ENCODE data around the gene EPM2A. TPM values are rescaled to one million over a fixed set of nuclear protein-coding genes. Genes with fewer than 3 reads are reported as not detected.

Gene EPM2A
- total RNA-seq, 4 donors from 2014 or later, result 8.1 to 18.9 (median 9.2) TPM

DNA sequence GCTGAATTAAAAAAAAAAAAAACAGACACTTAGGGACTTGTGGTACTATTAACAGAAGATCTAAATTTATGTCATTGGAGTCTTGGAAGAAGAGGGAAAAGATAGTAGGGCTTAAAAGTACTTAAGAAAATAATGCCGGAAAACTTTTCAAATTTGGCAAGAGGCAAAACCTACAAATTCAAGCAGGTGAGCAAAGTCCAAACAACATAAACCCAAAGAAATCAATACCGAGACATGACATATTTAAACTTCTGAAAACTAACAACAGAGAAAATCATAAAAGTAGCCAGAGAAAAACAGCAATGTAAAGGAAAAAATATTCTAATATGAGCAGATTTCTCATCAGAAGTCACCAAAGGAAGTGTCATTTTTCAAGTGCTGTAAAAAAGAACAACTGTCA lies 44.4 kb downstream of the EPM2A start:
- no peak for DNase-seq
- no peaks in the 10 kb centered on the region for H3K9me3 ChIP-seq
- no peaks in the 10 kb centered on the region for H3K27me3 ChIP-seq
- TF ChIP-seq, protein P1, sequence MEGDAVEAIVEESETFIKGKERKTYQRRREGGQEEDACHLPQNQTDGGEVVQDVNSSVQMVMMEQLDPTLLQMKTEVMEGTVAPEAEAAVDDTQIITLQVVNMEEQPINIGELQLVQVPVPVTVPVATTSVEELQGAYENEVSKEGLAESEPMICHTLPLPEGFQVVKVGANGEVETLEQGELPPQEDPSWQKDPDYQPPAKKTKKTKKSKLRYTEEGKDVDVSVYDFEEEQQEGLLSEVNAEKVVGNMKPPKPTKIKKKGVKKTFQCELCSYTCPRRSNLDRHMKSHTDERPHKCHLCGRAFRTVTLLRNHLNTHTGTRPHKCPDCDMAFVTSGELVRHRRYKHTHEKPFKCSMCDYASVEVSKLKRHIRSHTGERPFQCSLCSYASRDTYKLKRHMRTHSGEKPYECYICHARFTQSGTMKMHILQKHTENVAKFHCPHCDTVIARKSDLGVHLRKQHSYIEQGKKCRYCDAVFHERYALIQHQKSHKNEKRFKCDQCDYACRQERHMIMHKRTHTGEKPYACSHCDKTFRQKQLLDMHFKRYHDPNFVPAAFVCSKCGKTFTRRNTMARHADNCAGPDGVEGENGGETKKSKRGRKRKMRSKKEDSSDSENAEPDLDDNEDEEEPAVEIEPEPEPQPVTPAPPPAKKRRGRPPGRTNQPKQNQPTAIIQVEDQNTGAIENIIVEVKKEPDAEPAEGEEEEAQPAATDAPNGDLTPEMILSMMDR (IDR thresholded peaks at IDR 0.05), result no peak
- TF ChIP-seq POLR2A (IDR thresholded peaks at IDR 0.05), result no peak
- H3K4me1 ChIP-seq, result no peaks in the 10 kb centered on the region
- no peak overlapping the region for H3K27ac ChIP-seq
- no peaks in the 10 kb centered on the region for H3K36me3 ChIP-seq
- H3K4me3 ChIP-seq, result no peak overlapping the region

DNA sequence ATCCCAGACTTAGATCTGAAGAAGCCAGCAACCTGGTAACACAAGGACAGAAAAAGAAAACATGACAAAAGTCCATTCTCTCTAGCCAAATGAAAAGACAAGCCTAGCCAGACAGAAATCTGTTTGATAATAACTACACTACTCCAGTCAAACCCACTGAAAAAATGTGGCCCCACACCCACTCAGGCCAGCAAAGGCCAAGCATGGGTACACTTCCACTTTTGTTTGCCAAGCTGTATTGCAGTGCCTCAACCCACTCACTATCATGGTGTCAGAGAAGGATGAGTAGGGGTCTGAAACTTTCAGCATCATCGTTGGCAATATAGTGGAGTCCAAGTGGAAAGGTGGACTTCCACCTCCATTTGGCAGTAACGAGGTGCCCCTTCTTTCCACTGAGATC lies 45.8 kb downstream of the EPM2A start:
- H3K36me3 ChIP-seq, result no peaks in the 10 kb centered on the region
- H3K4me1 ChIP-seq, result no peaks in the 10 kb centered on the region
- no peak for DNase-seq
- TF ChIP-seq, protein P1 (IDR thresholded peaks at IDR 0.05), result no peak
- TF ChIP-seq POLR2A (IDR thresholded peaks at IDR 0.05), result no peak
- H3K9me3 ChIP-seq, result no peaks in the 10 kb centered on the region
- H3K27ac ChIP-seq, result no peak overlapping the region
- no peak overlapping the region for H3K4me3 ChIP-seq
- no peaks in the 10 kb centered on the region for H3K27me3 ChIP-seq

DNA sequence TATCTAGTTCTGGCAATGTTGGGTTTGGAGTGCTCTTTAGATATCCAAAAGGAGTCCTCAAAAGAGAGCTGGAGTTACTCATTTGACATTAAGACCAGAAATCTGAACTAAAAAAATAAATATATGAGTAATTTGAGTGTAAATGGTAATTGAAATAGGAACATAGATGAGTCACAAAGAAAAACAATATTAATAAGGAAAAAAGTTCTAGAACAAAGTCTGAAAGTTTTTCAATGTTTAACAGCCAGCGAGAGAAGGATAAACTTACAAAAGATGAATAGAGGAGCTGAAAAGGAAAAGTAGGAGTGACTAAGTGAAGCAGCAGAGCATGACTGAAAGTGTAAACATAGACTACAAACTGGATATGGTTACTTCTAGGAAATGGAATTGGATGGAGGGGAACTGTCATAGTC lies 46.8 kb downstream of the EPM2A start:
- H3K27ac ChIP-seq, result no peak overlapping the region
- H3K36me3 ChIP-seq, result no peaks in the 10 kb centered on the region
- no peaks in the 10 kb centered on the region for H3K27me3 ChIP-seq
- H3K4me3 ChIP-seq, result no peak overlapping the region
- TF ChIP-seq, protein P1 (IDR thresholded peaks at IDR 0.05), result no peak
- no peak for TF ChIP-seq POLR2A (IDR thresholded peaks at IDR 0.05)
- H3K9me3 ChIP-seq, result no peaks in the 10 kb centered on the region
- no peaks in the 10 kb centered on the region for H3K4me1 ChIP-seq
- DNase-seq, result no peak

DNA sequence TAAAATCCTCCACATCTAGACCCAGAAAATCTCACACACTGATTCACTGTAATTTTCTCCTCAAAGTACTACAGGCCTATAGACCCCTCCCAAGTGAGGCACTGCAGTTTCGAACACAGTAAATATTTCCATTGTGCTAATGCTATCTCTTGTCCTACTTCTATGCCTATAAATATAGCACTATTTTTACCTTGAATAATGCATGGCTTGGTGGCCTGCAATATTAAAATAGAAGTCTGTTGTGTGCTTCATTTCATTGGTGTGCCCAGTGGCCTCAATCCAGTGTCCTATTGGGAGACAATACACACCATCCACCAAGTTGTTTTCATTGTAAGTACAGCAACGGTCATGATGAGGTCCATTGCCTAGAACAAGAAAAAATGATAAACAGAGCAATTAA lies 49.4 kb downstream of the EPM2A start:
- Histone ChIP-seq H3K4me3 (no peak overlapping the region), H3K36me3 (peaks cover 0 to 7% (median 0%) of the 10 kb centered on the region in 3 donors), H3K9me3 (no peaks in the 10 kb centered on the region), H3K4me1 (no peaks in the 10 kb centered on the region), H3K27ac (no peak overlapping the region), H3K27me3 (no peaks in the 10 kb centered on the region)
- DNase-seq, result no peak
- TF ChIP-seq, protein P1 (IDR thresholded peaks at IDR 0.05), result no peak
- no peak for TF ChIP-seq POLR2A (IDR thresholded peaks at IDR 0.05)

DNA sequence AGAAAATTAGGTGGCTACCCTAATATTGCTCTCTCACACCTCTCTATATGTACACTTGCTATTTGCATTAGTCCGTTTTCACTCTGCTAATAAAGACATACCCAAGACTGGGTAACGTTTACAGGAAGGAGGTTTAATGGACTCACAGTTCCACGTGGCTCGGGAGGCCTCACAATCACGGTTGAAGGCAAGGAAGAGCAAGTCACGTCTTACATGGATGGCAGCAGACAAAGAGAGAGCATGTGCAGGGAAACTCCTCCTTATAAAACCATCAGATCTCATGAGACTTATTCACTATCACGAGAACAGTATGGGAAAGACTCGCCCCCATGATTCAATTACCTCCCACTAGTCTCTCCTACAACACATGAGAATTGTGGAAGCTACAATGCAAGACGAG lies 53.4 kb downstream of the EPM2A start:
- peaks cover 0 to 7% (median 0%) of the 10 kb centered on the region in 3 donors for H3K36me3 ChIP-seq
- TF ChIP-seq, protein P1 (IDR thresholded peaks at IDR 0.05), result no peak
- TF ChIP-seq POLR2A (IDR thresholded peaks at IDR 0.05), result no peak
- DNase-seq, result no peak
- H3K4me3 ChIP-seq, result no peak overlapping the region
- H3K27me3 ChIP-seq, result no peaks in the 10 kb centered on the region
- H3K4me1 ChIP-seq, result no peaks in the 10 kb centered on the region
- no peak overlapping the region for H3K27ac ChIP-seq
- no peaks in the 10 kb centered on the region for H3K9me3 ChIP-seq

DNA sequence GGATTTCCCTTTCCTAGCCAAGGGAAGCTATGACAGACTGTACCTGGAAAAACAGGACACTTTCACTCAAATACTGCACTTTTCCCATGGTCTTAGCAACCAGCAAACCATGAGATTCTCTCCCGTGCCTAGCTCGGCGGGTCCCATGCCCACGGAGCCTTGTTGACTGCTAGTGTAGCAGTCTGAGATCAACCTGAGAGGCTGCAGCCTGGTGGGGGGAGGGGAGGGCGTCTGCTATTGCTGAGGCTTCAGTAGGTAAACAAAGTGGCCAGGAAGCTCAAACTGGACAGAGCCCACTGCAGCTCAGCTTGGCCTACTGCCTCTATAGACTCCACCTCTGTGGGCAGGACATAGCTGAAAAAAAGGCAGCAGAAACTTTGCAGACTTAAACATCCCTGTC lies 61.8 kb downstream of the EPM2A start:
- no peak for DNase-seq
- no peaks in the 10 kb centered on the region for H3K36me3 ChIP-seq
- H3K27ac ChIP-seq, result no peak overlapping the region
- no peaks in the 10 kb centered on the region for H3K4me1 ChIP-seq
- no peak overlapping the region for H3K4me3 ChIP-seq
- no peak for TF ChIP-seq POLR2A (IDR thresholded peaks at IDR 0.05)
- TF ChIP-seq, protein P1 (IDR thresholded peaks at IDR 0.05), result no peak
- no peaks in the 10 kb centered on the region for H3K9me3 ChIP-seq
- H3K27me3 ChIP-seq, result no peaks in the 10 kb centered on the region
